H1 (cell line): ENCODE results near the gene BTBD16. TPM values are rescaled to one million over a fixed set of nuclear protein-coding genes. Genes with fewer than 3 reads are reported as not detected.

Source experiments
- CTCF ChIA-PET: fragments of 300-600 bp; sonication (Branson Sonifier 250); formaldehyde crosslinking; loops from one replicate; lab custom pipeline; 2021; ENCODE audit not compliant: partially characterized antibody; lab: Charles Lee
- POLR2A ChIA-PET: fragments of 300-600 bp; sonication (Branson Sonifier 250); formaldehyde crosslinking; loops from one replicate; lab custom pipeline; 2021; ENCODE audit warnings: inconsistent platforms; ENCODE audit not compliant: partially characterized antibody; lab: Charles Lee
- DNase-seq, 2 experiments: peaks; one replicate each; pipeline versions ENCODE4 v3.0.0 to v3.0.0-alpha.2; 2010 to 2022; ENCODE audit warnings: low spot score in 2 of 2, low read depth in 1 of 2, mixed read lengths in 1 of 2
- FAIRE-seq: peaks from 2 replicates; lab custom pipeline; 2011; peaks lifted over from hg19 to GRCh38; lab: Jason Lieb, UNC
- H2AFZ ChIP-seq: 2 replicates; pipeline ENCODE4 v1.8.1; 2012; ENCODE audit warnings: low read length, inconsistent platforms
- H2AK5ac ChIP-seq: 2 replicates; pipeline ENCODE4 v1.6.1; 2013; ENCODE audit warnings: low read depth, low read length
- H2BK120ac ChIP-seq: replicated peaks from 2 replicates; pipeline ENCODE3; 2013; ENCODE audit warnings: low read depth, low read length, inconsistent platforms
- H2BK12ac ChIP-seq: 2 replicates; pipeline ENCODE4 v1.6.1; 2013; ENCODE audit warnings: low read depth, low read length
- H2BK15ac ChIP-seq: 2 replicates; pipeline ENCODE4 v1.6.1; 2013; ENCODE audit warnings: low read length
- H2BK20ac ChIP-seq: 2 replicates; pipeline ENCODE4 v1.6.1; 2013; ENCODE audit warnings: low read length
- H2BK5ac ChIP-seq: 2 replicates; pipeline ENCODE4 v1.6.1; 2013; ENCODE audit warnings: low read depth, low read length
- H3K14ac ChIP-seq: 2 replicates; pipeline ENCODE4 v1.6.1; 2013; ENCODE audit warnings: inconsistent platforms; ENCODE audit not compliant: insufficient read length
- H3K18ac ChIP-seq: 2 replicates; pipeline ENCODE4 v1.6.1; 2013; ENCODE audit warnings: low read length; ENCODE audit errors: extremely low read depth
- H3K23ac ChIP-seq: 2 replicates; pipeline ENCODE4 v1.6.1; 2013; ENCODE audit warnings: inconsistent platforms; ENCODE audit not compliant: insufficient read length
- H3K23me2 ChIP-seq: 2 replicates; pipeline ENCODE4 v1.6.1; 2013; ENCODE audit warnings: low read depth, low read length
- H3K27ac ChIP-seq: 2 replicates; pipeline ENCODE4 v1.6.1; 2011; ENCODE audit warnings: low read depth, low read length, inconsistent platforms
- H3K27me3 ChIP-seq, 4 experiments: replicated peaks in 1 of 4; 1 replicate in 1 of 4; 2 replicates in 3 of 4; pipeline versions ENCODE4 v1.6.1 to v1.8.1; 2011 to 2013; ENCODE audit warnings: low read length in 3 of 4, mild to moderate bottlenecking in 3 of 4, inconsistent platforms in 2 of 4, mixed read lengths in 2 of 4, moderate library complexity in 1 of 4; ENCODE audit not compliant: control insufficient read depth in 3 of 4, insufficient read depth in 3 of 4; ENCODE audit errors: extremely low read depth in 1 of 4
- H3K36me3 ChIP-seq, 4 experiments: 2 replicates each; pipeline versions ENCODE4 v1.6.1 to v1.8.1; 2011 to 2013; ENCODE audit warnings: mild to moderate bottlenecking in 4 of 4, low read length in 3 of 4, moderate library complexity in 2 of 4, control low read depth in 1 of 4, inconsistent platforms in 1 of 4; ENCODE audit not compliant: insufficient read depth in 4 of 4, control insufficient read depth in 2 of 4
- H3K4ac ChIP-seq: replicated peaks from 2 replicates; pipeline ENCODE3; 2013; ENCODE audit warnings: low read length, low read depth, mixed read lengths, inconsistent platforms; ENCODE audit not compliant: insufficient read length
- H3K4me1 ChIP-seq, 4 experiments: replicated peaks in 1 of 4; 1 replicate in 1 of 4; 2 replicates in 3 of 4; pipeline versions ENCODE4 v1.6.1 to v1.8.1; 2011 to 2013; ENCODE audit warnings: low read length in 3 of 4, inconsistent platforms in 2 of 4, mixed read lengths in 1 of 4; ENCODE audit not compliant: insufficient read depth in 4 of 4, control insufficient read depth in 3 of 4
- H3K4me2 ChIP-seq, 2 experiments: 2 replicates each; pipeline versions ENCODE4 v1.6.1 to v1.8.1; 2011 to 2013; ENCODE audit warnings: low read depth in 2 of 2, low read length in 2 of 2, control low read depth in 1 of 2, inconsistent platforms in 1 of 2, mild to moderate bottlenecking in 1 of 2; ENCODE audit not compliant: insufficient read depth in 1 of 2
- H3K4me3 ChIP-seq, 4 experiments: fragments of 200-600, 300-600 bp in 1 of 4; sonication (generic), shearing (Covaris generic), sonication (Bioruptor Twin) in 1 of 4; 2 replicates each; pipeline versions ENCODE4 v1.5.1 to v1.8.1; 2011 to 2016; ENCODE audit warnings: low read length in 4 of 4, low read depth in 3 of 4, control low read depth in 2 of 4, inconsistent platforms in 2 of 4, mild to moderate bottlenecking in 2 of 4, mixed read lengths in 1 of 4, moderate library complexity in 1 of 4; ENCODE audit not compliant: insufficient read depth in 2 of 4; ENCODE audit errors: extremely low read depth in 1 of 4
- H3K56ac ChIP-seq: replicated peaks from 2 replicates; pipeline ENCODE3; 2013; ENCODE audit warnings: low read depth, mild to moderate bottlenecking, mixed read lengths, low read length, inconsistent platforms; ENCODE audit not compliant: insufficient read length
- H3K79me1 ChIP-seq: 2 replicates; pipeline ENCODE4 v1.6.1; 2013; ENCODE audit warnings: low read depth, low read length, control low read depth
- H3K79me2 ChIP-seq, 2 experiments: 2 replicates each; pipeline versions ENCODE4 v1.6.1 to v1.8.1; 2012 to 2013; ENCODE audit warnings: low read length in 2 of 2, mild to moderate bottlenecking in 2 of 2, inconsistent platforms in 1 of 2; ENCODE audit not compliant: insufficient read depth in 2 of 2, control insufficient read depth in 1 of 2
- H3K9ac ChIP-seq, 4 experiments: replicated peaks in 1 of 4; 1 replicate in 1 of 4; 2 replicates in 3 of 4; pipeline versions ENCODE4 v1.6.1 to v1.8.1; 2011 to 2013; ENCODE audit warnings: low read depth in 3 of 4, low read length in 3 of 4, control low read depth in 2 of 4, mild to moderate bottlenecking in 2 of 4, moderate library complexity in 2 of 4, inconsistent platforms in 1 of 4; ENCODE audit errors: extremely low read depth in 1 of 4
- H3K9me3 ChIP-seq, 2 experiments: 2 replicates each; pipeline versions ENCODE4 v1.6.1 to v1.8.1; 2012 to 2013; ENCODE audit warnings: mild to moderate bottlenecking in 2 of 2, moderate library complexity in 2 of 2, control low read depth in 1 of 2, inconsistent platforms in 1 of 2, low read depth in 1 of 2, low read length in 1 of 2, mixed read lengths in 1 of 2; ENCODE audit not compliant: insufficient read depth in 2 of 2
- H4K20me1 ChIP-seq, 2 experiments: replicated peaks in 1 of 2; 2 replicates each; pipeline versions ENCODE3 to v1.8.1; 2011 to 2013; ENCODE audit warnings: inconsistent platforms in 2 of 2, low read length in 2 of 2, mild to moderate bottlenecking in 1 of 2; ENCODE audit not compliant: insufficient read depth in 2 of 2, control insufficient read depth in 1 of 2
- H4K5ac ChIP-seq: 2 replicates; pipeline ENCODE4 v1.6.1; 2013; ENCODE audit warnings: low read length, low read depth, mixed read lengths, inconsistent platforms; ENCODE audit not compliant: insufficient read length
- H4K8ac ChIP-seq: 2 replicates; pipeline ENCODE4 v1.8.0; 2013; ENCODE audit warnings: mild to moderate bottlenecking, moderate library complexity, low read length, inconsistent platforms; ENCODE audit not compliant: insufficient read depth; ENCODE audit errors: extremely low read depth
- H4K91ac ChIP-seq: replicated peaks from 2 replicates; pipeline ENCODE3; 2013; ENCODE audit warnings: low read length, mixed read lengths, inconsistent platforms; ENCODE audit not compliant: insufficient read length
- BCL11A ChIP-seq, 2 experiments: IDR thresholded peaks; one replicate each; pipeline ENCODE4 v1.6.1; 2011; ENCODE audit warnings: low read depth in 2 of 2, low read length in 2 of 2, mild to moderate bottlenecking in 2 of 2
- GTF2F1 ChIP-seq: IDR thresholded peaks from 2 replicates; pipeline ENCODE4 v1.6.1; 2012; ENCODE audit warnings: low read depth, low read length, improper control_type of control experiment, borderline replicate concordance
- JUND ChIP-seq: IDR thresholded peaks from 2 replicates; pipeline ENCODE4 v1.6.1; 2011; ENCODE audit warnings: mild to moderate bottlenecking, improper control_type of control experiment, low read length
- SIRT6 ChIP-seq: IDR thresholded peaks from one replicate; pipeline ENCODE4 v1.7.1; 2012; ENCODE audit warnings: low read length, inconsistent platforms
- SIX5 ChIP-seq: IDR thresholded peaks from 2 replicates; pipeline ENCODE4 v1.6.1; 2011; ENCODE audit warnings: mild to moderate bottlenecking, low read depth, low read length
- TAF7 ChIP-seq: optimal IDR thresholded peaks from 2 replicates; pipeline ENCODE3; 2011; ENCODE audit warnings: low read depth, mild to moderate bottlenecking, inconsistent platforms, low read length, moderate library complexity, borderline replicate concordance
- ZNF274 ChIP-seq: IDR thresholded peaks from 2 replicates; pipeline ENCODE4 v1.7.0; 2012; ENCODE audit warnings: low read length, borderline replicate concordance; ENCODE audit errors: extremely low read depth
- WGBS, 2 experiments: shearing (Covaris generic) in 1 of 2; methylation state at CpG; one replicate each; pipeline versions ENCODE4 v1.1.6 to v1.1.7; 2013 to 2015; ENCODE audit warnings: low lambda C conversion rate in 2 of 2, mixed read lengths in 2 of 2, inconsistent platforms in 1 of 2, low coverage in 1 of 2, missing lambda C conversion rate in 1 of 2; ENCODE audit not compliant: insufficient replicate concordance in 2 of 2, insufficient coverage in 1 of 2, insufficient read length in 1 of 2; ENCODE audit errors: extremely low coverage in 1 of 2, missing lambda C conversion rate in 1 of 2; 5-methylcytosine and 5-hydroxymethylcytosine counted together
- polyA plus RNA-seq, 7 experiments: library from polyadenylated mRNA; depleted of rRNA in 3 of 7; stranded (reverse) in 5 of 7; unstranded in 2 of 7; fragments of >200 nt in 5 of 7; fragments of 200-250 nt in 2 of 7; gene quantifications; 1 replicate in 5 of 7; 2 replicates in 1 of 7; 4 replicates in 1 of 7; pipeline versions ENCODE4 v1.2.1 to v1.2.3, GENCODE V29; 2011 to 2013; ENCODE audit warnings: missing spikeins in 2 of 7, mixed read lengths in 2 of 7
- total RNA-seq: library from RNA; stranded (reverse); fragmentation: NEBNext Ultra II Directional; extraction: Animal tissue kit (Norgen Biotek cat#: 25700); gene quantifications from 2 replicates; pipeline ENCODE4 v1.2.1, GENCODE V29; 2021
- TF ChIP-seq, protein P1 (sequence below), 3 experiments: IDR thresholded peaks; 1 replicate in 2 of 3; 2 replicates in 1 of 3; pipeline versions ENCODE4 v1.5.1 to v1.6.1; 2011; ENCODE audit warnings: low read length in 3 of 3, mild to moderate bottlenecking in 3 of 3, inconsistent platforms in 2 of 3, low read depth in 1 of 3, moderate library complexity in 1 of 3; ENCODE audit not compliant: insufficient read depth in 1 of 3; ENCODE audit errors: control extremely low read depth in 1 of 3
- TF ChIP-seq, protein P2 (sequence below): IDR thresholded peaks from 2 replicates; pipeline ENCODE4 v1.6.1; 2012; ENCODE audit warnings: inconsistent platforms

The BTBD16 gene
- total and polyA plus RNA-seq, 2 of the 8 experiments (the other 6 are each of a cell fraction or from before 2014, with no cell fraction given), result 0.05 TPM; not detected in 1

DNA sequence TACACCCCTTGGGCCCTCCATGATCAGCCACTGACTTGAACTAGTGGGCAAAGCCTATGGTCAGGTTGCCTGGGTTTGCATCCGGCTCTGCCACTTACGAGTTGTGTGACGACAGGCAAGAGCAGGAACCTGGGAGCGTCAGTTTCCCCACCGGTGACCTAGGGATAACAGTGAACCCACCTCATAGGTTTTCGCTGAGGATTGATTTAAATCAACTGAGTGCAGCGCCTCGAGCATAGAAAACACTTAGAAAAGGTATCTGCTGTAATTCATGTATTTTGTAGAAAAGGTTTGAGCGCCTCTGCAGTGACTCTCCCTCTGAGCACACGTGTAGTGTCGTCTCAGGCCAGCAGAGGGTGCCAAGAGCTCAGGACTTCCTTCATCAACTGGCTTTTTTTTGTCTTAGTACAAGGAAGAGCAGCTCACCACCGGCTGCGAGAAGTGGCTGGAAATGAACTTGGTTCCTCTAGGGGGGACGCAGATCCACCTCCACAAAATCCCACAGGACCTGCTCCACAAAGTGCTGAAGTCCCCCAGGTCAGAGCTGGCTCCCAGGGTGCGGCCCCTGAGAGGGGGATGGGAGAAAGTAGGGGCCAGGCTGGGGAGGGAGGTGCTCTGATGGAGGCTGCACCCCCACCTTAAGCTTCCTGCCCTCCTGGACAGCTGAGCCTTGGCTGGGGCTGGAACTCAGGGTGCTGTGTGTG lies 27.7 kb downstream of the BTBD16 start:
- Histone ChIP-seq H2BK12ac (no peak overlapping the region), H3K56ac (no peak overlapping the region), H2AFZ (0 out of 2 replicates have a peak overlapping the region, but pooled peaks have one; percentile 48), H2BK120ac (no peak overlapping the region), H4K20me1 (no peaks in the 10 kb centered on the region), H3K79me1 (no peaks in the 10 kb centered on the region), H3K23me2 (no peaks in the 10 kb centered on the region), H2BK5ac (peak overlapping the region; percentile 62; the same call in 1 of the 2 replicates), H3K18ac (peak overlapping the region; percentile 63; the same call in 1 of the 2 replicates), H4K8ac (peak overlapping the region; percentile 82; the same call in 1 of the 2 replicates), H3K9me3 (no peaks in the 10 kb centered on the region), H3K23ac (no peak overlapping the region), H2BK15ac (no peak overlapping the region), H4K5ac (no peak overlapping the region), H3K4me1 (peaks cover 0 to 3% (median 2%) of the 10 kb centered on the region in 4 experiments; a peak in 6 of 7 replicates), H3K27ac (no peak overlapping the region), H3K4me2 (no peak overlapping the region; a peak in 1 of 4 replicates), H3K14ac (no peak overlapping the region), H3K27me3 (no peaks in the 10 kb centered on the region), H4K91ac (no peak overlapping the region), H3K79me2 (no peaks in the 10 kb centered on the region), H3K4me3 (no peak overlapping the region), H3K4ac (no peak overlapping the region), H3K36me3 (no peaks in the 10 kb centered on the region), H2BK20ac (no peak overlapping the region), H2AK5ac (no peak overlapping the region), H3K9ac (no peak overlapping the region)
- whole genome bisulfite sequencing, 2 experiments, result 42% methylated on average over 15 of the region's 15 CpGs; no CpG with 5 or more reads in 1 of the 2 experiments
- DNase-seq (peak; percentile 70 to 82), FAIRE-seq (peak; percentile 96)
- POLR2A ChIA-PET, result interaction anchor here (0.9 to 1.3 kb wide), 3 partner anchors 76 to 137 kb away, joined by 3 to 5 read pairs (median 3); partner anchors contain the start of gene PLEKHA1
- CTCF ChIA-PET, result interaction anchor here (0.5 to 4.5 kb wide), 63 partner anchors 8 to 663 kb away, joined by 3 to 85 read pairs (median 4); partner anchors contain the start of genes ARMS2 and BTBD16
- TF ChIP-seq, protein P1, sequence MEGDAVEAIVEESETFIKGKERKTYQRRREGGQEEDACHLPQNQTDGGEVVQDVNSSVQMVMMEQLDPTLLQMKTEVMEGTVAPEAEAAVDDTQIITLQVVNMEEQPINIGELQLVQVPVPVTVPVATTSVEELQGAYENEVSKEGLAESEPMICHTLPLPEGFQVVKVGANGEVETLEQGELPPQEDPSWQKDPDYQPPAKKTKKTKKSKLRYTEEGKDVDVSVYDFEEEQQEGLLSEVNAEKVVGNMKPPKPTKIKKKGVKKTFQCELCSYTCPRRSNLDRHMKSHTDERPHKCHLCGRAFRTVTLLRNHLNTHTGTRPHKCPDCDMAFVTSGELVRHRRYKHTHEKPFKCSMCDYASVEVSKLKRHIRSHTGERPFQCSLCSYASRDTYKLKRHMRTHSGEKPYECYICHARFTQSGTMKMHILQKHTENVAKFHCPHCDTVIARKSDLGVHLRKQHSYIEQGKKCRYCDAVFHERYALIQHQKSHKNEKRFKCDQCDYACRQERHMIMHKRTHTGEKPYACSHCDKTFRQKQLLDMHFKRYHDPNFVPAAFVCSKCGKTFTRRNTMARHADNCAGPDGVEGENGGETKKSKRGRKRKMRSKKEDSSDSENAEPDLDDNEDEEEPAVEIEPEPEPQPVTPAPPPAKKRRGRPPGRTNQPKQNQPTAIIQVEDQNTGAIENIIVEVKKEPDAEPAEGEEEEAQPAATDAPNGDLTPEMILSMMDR (IDR thresholded peaks at IDR 0.05; ENCODE audit: control extremely low read depth in 1 of 3, insufficient read depth in 1 of 3, low read depth in 1 of 3, low read length in 3 of 3), result peak; percentile 81 to 90 (median 89)
- TF ChIP-seq JUND, result no peak
- TF ChIP-seq SIRT6, result no peak
- TF ChIP-seq, protein P2, sequence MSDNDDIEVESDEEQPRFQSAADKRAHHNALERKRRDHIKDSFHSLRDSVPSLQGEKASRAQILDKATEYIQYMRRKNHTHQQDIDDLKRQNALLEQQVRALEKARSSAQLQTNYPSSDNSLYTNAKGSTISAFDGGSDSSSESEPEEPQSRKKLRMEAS, result peak; percentile 59; the same call in 1 of the 2 replicates
- no peak for TF ChIP-seq GTF2F1
- TF ChIP-seq ZNF274, result no peak
- no peak for TF ChIP-seq BCL11A (IDR thresholded peaks at IDR 0.05; ENCODE audit: low read depth in 2 of 2, low read length in 2 of 2)
- no peak for TF ChIP-seq SIX5
- TF ChIP-seq TAF7, result no peak
